ENCODE measurements around the gene TFF3. TPM values are rescaled to one million over a fixed set of nuclear protein-coding genes. Genes with fewer than 3 reads are reported as not detected.

Gene TFF3
- total and polyA plus RNA-seq, 2 experiments from 2014 or later: not detected

GRCh38 chr21:42279341-42279871 is 35.8 kb downstream of the TFF3 start:
- Histone ChIP-seq H3K9ac (no peak overlapping the region), H3K27me3 (replicated peaks; ENCODE audit: insufficient read depth) (no peaks in the 10 kb centered on the region), H3K4me2 (ENCODE audit: unreplicated experiment) (no peak overlapping the region), H2AFZ (no peak overlapping the region), H3K36me3 (ENCODE audit: low read depth) (no peaks in the 10 kb centered on the region), H3K9me3 (ENCODE audit: low read depth) (no peaks in the 10 kb centered on the region), H3F3A (ENCODE audit: insufficient read depth) (no peaks in the 10 kb centered on the region), H4K20me1 (ENCODE audit: insufficient read depth) (no peaks in the 10 kb centered on the region), H3K9me2 (ENCODE audit: insufficient read depth) (no peaks in the 10 kb centered on the region), H3K79me2 (ENCODE audit: insufficient read depth) (no peaks in the 10 kb centered on the region), H3K4me1 (ENCODE audit: insufficient read depth) (no peaks in the 10 kb centered on the region), H3K4me3 (no peak overlapping the region), H3K27ac (no peak overlapping the region)
- in situ Hi-C loops (cut with MboI): no loop called here
- TF ChIP-seq EZH2phosphoT487 (IDR thresholded peaks at IDR 0.05; ENCODE audit: insufficient read depth, low read depth): no peak
- no peak for TF ChIP-seq EZH2 (IDR thresholded peaks at IDR 0.05; ENCODE audit: insufficient read depth, poor library complexity, severe bottlenecking)
- 61 to 69% methylated on average over 20 of the region's 20 CpGs for WGBS, 2 experiments (ENCODE audit: low coverage in 1 of 2, low lambda C conversion rate in 2 of 2, missing lambda C conversion rate in 2 of 2)
- no peak for DNase-seq

GRCh38 chr21:42278451-42279149 is 36.6 kb downstream of the TFF3 start:
- Histone ChIP-seq H4K20me1 (ENCODE audit: insufficient read depth) (no peaks in the 10 kb centered on the region), H3K4me1 (ENCODE audit: insufficient read depth) (no peaks in the 10 kb centered on the region), H3K4me2 (ENCODE audit: unreplicated experiment) (no peak overlapping the region), H3K27me3 (replicated peaks; ENCODE audit: insufficient read depth) (no peaks in the 10 kb centered on the region), H3K79me2 (ENCODE audit: insufficient read depth) (no peaks in the 10 kb centered on the region), H2AFZ (no peak overlapping the region), H3K9ac (no peak overlapping the region), H3K4me3 (no peak overlapping the region), H3K27ac (no peak overlapping the region), H3K36me3 (ENCODE audit: low read depth) (no peaks in the 10 kb centered on the region), H3F3A (ENCODE audit: insufficient read depth) (no peaks in the 10 kb centered on the region), H3K9me2 (ENCODE audit: insufficient read depth) (no peaks in the 10 kb centered on the region), H3K9me3 (ENCODE audit: low read depth) (no peaks in the 10 kb centered on the region)
- TF ChIP-seq EZH2phosphoT487 (IDR thresholded peaks at IDR 0.05; ENCODE audit: insufficient read depth, low read depth): no peak
- WGBS, 2 experiments (ENCODE audit: low coverage in 1 of 2, low lambda C conversion rate in 2 of 2, missing lambda C conversion rate in 2 of 2): 58 to 59% methylated on average over 19 of the region's 19 CpGs
- no peak for DNase-seq
- in situ Hi-C loops (cut with MboI): no loop called here

GRCh38 chr21:42277593-42277992 is 37.6 kb downstream of the TFF3 start:
- Histone ChIP-seq H3K4me1 (ENCODE audit: insufficient read depth) (no peaks in the 10 kb centered on the region), H4K20me1 (ENCODE audit: insufficient read depth) (no peaks in the 10 kb centered on the region), H3K9me2 (ENCODE audit: insufficient read depth) (no peaks in the 10 kb centered on the region), H3K27me3 (replicated peaks; ENCODE audit: insufficient read depth) (no peaks in the 10 kb centered on the region), H3K4me2 (ENCODE audit: unreplicated experiment) (no peak overlapping the region), H3K4me3 (no peak overlapping the region), H3K79me2 (ENCODE audit: insufficient read depth) (no peaks in the 10 kb centered on the region), H3K9me3 (ENCODE audit: low read depth) (no peaks in the 10 kb centered on the region), H3K9ac (no peak overlapping the region), H2AFZ (no peak overlapping the region), H3K27ac (no peak overlapping the region), H3K36me3 (ENCODE audit: low read depth) (no peaks in the 10 kb centered on the region), H3F3A (ENCODE audit: insufficient read depth) (no peaks in the 10 kb centered on the region)
- in situ Hi-C loops (cut with MboI): no loop called here
- no peak for TF ChIP-seq EZH2 (IDR thresholded peaks at IDR 0.05; ENCODE audit: insufficient read depth, poor library complexity, severe bottlenecking)
- TF ChIP-seq EZH2phosphoT487 (IDR thresholded peaks at IDR 0.05; ENCODE audit: insufficient read depth, low read depth): no peak
- WGBS, 2 experiments (ENCODE audit: low coverage in 1 of 2, low lambda C conversion rate in 2 of 2, missing lambda C conversion rate in 2 of 2): 68 to 74% methylated on average over 4 of the region's 4 CpGs
- no peak for DNase-seq

GRCh38 chr21:42276526-42277154 is 38.6 kb downstream of the TFF3 start:
- Histone ChIP-seq H3K4me2 (ENCODE audit: unreplicated experiment) (no peak overlapping the region), H3K9ac (no peak overlapping the region), H3K79me2 (ENCODE audit: insufficient read depth) (no peaks in the 10 kb centered on the region), H3K27ac (no peak overlapping the region), H2AFZ (no peak overlapping the region), H3K36me3 (ENCODE audit: low read depth) (no peaks in the 10 kb centered on the region), H3K9me2 (ENCODE audit: insufficient read depth) (no peaks in the 10 kb centered on the region), H3K4me1 (ENCODE audit: insufficient read depth) (no peaks in the 10 kb centered on the region), H3K27me3 (replicated peaks; ENCODE audit: insufficient read depth) (no peaks in the 10 kb centered on the region), H3K9me3 (ENCODE audit: low read depth) (no peaks in the 10 kb centered on the region), H3F3A (ENCODE audit: insufficient read depth) (no peaks in the 10 kb centered on the region), H3K4me3 (no peak overlapping the region), H4K20me1 (ENCODE audit: insufficient read depth) (no peaks in the 10 kb centered on the region)
- no peak for DNase-seq
- WGBS, 2 experiments (ENCODE audit: low coverage in 1 of 2, low lambda C conversion rate in 2 of 2, missing lambda C conversion rate in 2 of 2): 57 to 66% methylated on average over 13 to 17 of the region's 17 CpGs
- in situ Hi-C loops (cut with MboI): no loop called here
- no peak for TF ChIP-seq EZH2 (IDR thresholded peaks at IDR 0.05; ENCODE audit: insufficient read depth, poor library complexity, severe bottlenecking)
- no peak for TF ChIP-seq EZH2phosphoT487 (IDR thresholded peaks at IDR 0.05; ENCODE audit: insufficient read depth, low read depth)
